Erythroblast (primary cell): ENCODE results near the gene LGALS14.

Source experiments
- GATA1 ChIP-seq: IDR thresholded peaks from 2 replicates; pipeline ENCODE4 v1.6.1; 2011; ENCODE audit warnings: low read depth, mild to moderate bottlenecking, control low read depth, low read length, moderate library complexity
- POLR2A ChIP-seq: IDR thresholded peaks from 2 replicates; pipeline ENCODE4 v1.6.1; 2011; ENCODE audit warnings: mild to moderate bottlenecking, low read length

- TF ChIP-seq POLR2A (no peak), GATA1 (no peak)
These were observed 43.6 kb upstream of the LGALS14 start for GRCh38 chr19:39660661-39661060.
